GM12892 (cell line): ENCODE measurements around the gene PTAR1.
A peak's percentile ranks its signal among the peaks of the same experiment; 100 is the strongest.

Source experiments
- DNase-seq: peaks from one replicate; pipeline ENCODE4 v3.0.0; 2011; ENCODE audit not compliant: insufficient read length
- FAIRE-seq: peaks from 2 replicates; lab custom pipeline; 2011; peaks lifted over from hg19 to GRCh38; lab: Jason Lieb, UNC
- POLR2A ChIP-seq: IDR thresholded peaks from 2 replicates; pipeline ENCODE4 v1.6.1; 2011; ENCODE audit warnings: low read depth, low read length, control low read depth
- POLR2AphosphoS5 ChIP-seq: IDR thresholded peaks from 2 replicates; pipeline ENCODE4 v1.6.1; 2011; ENCODE audit warnings: low read depth, low read length, control low read depth
- TAF1 ChIP-seq: IDR thresholded peaks from 2 replicates; pipeline ENCODE4 v1.6.1; 2011; ENCODE audit warnings: low read depth, mild to moderate bottlenecking, control low read depth, low read length, borderline replicate concordance

The PTAR1 gene

DNA sequence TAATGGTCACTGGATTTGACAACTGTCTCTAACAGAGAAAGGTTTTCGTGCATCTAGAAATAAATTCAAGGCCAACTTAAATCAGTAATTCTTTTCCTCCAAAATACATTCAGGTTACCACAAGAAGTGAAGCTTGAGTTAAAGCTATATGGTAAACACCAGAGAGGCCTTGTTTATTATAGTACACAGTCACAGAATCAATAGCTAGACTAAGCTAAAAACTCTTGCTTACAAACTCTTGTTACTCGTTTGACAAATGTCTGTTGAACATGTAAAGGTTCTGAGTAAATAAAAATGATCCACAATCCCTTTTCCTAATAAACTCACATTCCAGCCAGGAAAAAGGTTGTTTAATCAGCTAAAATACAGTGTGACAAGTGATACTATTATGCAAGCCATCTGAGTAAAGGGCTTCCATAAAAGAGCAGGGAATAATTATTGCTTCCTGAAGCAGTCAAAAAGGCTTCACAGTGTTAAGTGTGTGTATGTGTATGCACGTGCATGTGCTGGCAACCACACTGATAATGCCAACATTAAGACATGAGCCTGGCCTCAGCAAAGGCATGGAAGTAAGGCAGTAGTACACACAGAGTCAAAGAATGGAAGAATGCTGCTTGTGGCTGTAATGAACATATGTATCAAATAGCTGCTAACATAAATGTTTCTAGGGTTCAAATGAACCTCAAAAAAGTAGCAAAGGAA lies 12.8 kb downstream of the PTAR1 start:
- no peak for DNase-seq
- FAIRE-seq = no peak
- TF ChIP-seq POLR2AphosphoS5 (no peak), TAF1 (no peak), POLR2A (no peak)

DNA sequence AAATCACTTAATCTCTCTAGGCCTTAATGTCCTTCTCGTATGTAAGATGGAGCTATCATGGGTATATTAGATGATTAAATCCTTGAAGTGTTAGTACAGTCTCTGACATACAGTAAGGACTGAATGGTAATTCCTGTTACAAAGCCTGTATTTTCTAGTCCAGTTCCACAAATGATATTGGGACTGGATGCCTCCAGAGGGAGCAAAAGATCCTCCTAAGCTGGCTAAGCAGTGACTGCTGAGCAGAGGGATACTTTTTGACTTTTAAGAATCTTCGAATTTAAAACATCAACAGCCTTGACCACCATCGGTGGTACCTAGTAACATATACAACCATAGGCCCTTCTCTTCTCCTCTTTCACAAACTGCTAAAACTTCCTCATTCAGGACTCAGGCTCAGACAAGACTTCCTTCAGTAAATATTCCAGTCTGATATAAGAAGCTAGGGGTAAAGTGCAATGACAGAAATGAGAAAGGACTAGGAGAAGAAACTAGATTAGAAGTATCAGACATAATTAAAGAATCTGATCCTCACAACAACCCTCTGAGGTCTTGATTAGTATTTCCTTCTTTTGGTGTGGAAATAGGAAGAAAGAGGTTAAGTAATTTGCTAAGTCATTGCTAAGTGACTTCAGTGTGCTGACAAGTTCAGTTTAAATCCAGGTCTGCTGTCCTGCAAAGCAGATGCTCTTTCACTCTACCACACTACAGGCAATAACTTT lies 13.9 kb downstream of the PTAR1 start:
- no peak for DNase-seq
- TF ChIP-seq POLR2A (no peak), TAF1 (no peak), POLR2AphosphoS5 (no peak)
- no peak for FAIRE-seq

DNA sequence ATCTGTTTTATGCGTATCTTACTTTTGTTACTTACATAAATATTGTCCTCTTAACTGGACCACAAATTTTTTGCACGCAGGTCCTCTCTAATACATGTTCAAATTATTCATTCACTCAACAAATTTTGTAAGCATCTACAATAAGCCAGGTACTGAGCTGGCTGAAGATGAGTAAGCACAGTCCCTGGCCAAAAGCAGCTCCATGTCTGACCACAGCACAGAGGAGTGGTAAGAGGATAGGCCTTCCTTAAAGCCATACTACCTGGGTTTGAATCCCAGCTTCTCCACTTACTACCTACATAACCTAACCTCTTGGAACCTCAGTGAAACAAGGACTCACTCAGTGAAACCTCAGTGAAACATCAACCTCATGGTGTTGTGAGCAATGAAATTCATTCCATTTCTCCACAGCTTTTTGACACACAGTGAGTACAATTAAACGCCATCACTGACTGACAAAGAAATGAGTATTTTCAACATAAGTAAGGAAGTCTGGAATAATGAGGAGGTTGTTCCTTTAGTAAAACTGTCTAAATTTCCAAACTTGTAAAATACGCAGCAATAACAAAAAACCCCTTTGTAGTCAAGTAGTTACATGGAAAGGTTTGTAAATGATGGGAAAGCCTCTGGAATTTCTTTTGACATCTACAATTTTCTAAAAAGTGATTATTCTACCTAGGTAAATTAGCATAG lies 15.0 kb downstream of the PTAR1 start:
- FAIRE-seq (peak; percentile 30), DNase-seq (no peak)
- TF ChIP-seq POLR2AphosphoS5 = no peak
- no peak for TF ChIP-seq TAF1
- TF ChIP-seq POLR2A = no peak

DNA sequence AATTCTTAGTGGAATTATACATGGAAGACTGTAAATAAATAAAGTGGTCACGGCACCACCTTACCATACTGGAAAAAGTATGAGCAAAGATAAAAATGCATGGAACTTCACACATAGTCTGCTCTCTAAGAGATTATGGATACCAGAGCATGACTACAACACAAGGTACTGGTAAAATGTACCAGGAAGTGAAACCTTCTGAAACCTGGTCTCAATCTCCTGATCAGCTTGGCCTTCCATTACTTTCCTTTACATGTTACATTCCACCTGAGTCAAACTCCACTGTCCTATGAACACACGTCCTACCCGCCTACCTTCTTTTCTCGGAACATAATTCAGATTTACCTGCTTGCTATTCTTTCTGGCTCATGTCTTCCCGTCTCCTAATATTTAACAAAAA lies 15.9 kb downstream of the PTAR1 start:
- DNase-seq (no peak), FAIRE-seq (peak; percentile 48)
- TF ChIP-seq POLR2A (no peak), POLR2AphosphoS5 (no peak)

DNA sequence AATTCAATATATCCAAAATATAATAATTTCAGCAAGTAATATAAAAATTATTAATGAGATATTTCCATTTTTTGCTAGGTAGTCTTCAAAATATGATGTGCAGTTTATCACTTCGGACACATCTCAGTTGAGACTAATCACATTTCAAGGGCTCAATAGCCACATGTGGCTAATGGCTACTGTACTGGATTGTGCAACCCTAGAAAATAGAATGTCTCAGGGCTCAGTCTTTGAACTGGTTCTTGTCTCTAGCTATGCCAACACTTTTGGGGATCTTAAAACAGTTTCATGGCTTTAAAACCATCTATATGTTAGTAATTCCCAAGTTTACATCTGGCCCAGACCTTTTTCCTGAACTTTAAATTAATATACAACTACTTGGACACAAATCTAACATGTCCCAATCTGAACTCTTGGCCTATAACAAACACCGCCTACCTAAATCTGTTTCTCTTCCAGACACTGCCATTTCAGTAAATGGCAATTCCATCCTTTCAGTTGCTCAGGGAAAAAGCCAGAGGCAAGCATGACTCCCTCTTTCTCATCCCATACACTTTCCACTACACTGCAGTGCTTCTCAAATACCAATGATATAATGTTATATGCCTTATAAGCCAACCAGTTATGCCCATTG lies 18.8 kb downstream of the PTAR1 start:
- FAIRE-seq = no peak
- TF ChIP-seq TAF1 (no peak), POLR2A (no peak), POLR2AphosphoS5 (no peak)
- no peak for DNase-seq

DNA sequence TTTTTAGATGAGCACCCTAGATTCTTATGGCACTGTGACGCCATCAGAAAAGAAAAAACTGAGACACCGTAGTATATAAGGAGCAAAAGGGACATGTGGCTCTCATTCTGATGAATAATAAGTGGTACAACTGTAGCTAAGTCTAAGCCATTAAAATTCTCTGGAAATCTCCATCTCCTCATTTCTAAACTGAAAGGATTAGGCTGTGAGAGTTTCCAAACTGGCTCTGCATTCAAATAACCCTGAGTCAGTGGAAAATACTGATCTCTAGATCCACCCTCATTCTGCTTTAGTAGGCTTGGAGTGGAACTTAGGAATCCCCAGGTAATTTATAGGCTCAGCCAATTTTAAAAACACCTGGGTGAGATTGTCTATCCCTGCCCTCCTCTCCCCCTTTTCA lies 28.5 kb downstream of the PTAR1 start:
- FAIRE-seq (no peak), DNase-seq (no peak)
- no peak for TF ChIP-seq POLR2AphosphoS5
- TF ChIP-seq TAF1 = no peak
- TF ChIP-seq POLR2A = no peak

DNA sequence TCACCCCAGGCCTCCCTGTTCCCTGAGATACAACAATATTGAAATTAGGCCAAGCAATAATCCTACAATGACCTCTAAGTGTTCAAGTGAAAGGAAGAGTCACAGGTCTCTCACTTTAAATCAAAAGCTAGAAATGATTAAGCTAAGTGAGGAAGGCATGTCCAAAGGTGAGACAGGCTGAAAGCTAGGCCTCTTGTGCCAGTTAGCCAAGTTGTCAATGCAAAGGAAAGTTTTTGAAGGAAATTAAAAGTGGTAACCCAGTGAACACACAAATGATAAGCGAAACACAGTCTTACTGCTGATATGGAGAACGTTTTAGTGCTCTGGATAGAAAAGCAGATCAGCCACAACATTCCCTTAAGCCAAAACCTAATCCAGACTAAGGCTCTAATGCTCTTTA lies 39.8 kb downstream of the PTAR1 start:
- TF ChIP-seq POLR2AphosphoS5 (no peak), TAF1 (no peak), POLR2A (no peak)
- DNase-seq = no peak
- no peak for FAIRE-seq

DNA sequence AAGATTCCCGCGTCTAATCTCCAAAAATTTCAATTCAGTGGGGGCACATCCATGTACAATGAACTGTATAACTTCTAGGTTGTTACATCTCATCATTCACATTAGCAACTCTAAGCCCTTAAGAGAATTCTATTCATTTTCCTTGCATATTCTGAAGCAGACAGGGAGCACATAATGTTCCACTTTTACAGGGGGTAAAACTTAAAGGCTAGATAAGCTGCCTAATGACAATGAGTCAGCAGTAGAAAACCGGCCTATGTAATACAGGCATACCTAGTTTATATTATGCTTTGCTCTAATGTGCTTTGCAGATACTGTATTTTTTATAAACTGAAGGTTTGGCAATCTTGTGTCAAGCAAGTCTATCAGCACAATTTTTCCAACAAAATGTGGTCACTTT lies 40.4 kb downstream of the PTAR1 start:
- DNase-seq = no peak
- FAIRE-seq = no peak
- TF ChIP-seq POLR2AphosphoS5 (no peak), POLR2A (no peak), TAF1 (no peak)

DNA sequence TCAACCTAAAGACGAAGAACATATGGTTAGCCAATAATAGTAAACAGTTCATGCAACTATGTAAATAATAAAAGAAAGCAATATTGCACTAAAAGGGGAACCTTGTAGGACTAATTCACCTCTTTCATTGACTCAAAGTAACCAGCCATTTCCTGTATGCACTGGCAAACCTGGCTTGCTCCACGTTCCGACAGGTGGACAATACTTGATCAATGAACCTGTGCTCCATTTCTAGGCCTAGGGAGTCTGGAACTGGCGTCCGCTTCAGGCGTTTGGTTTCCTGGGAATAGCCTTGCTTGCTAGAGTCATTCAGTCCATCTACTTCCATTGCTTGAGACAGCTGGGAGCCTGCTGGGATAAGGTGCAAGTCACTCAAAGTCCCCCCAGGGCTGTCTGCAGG lies 41.6 kb downstream of the PTAR1 start:
- FAIRE-seq = no peak
- DNase-seq = no peak
- TF ChIP-seq POLR2A (no peak), TAF1 (no peak), POLR2AphosphoS5 (no peak)

DNA sequence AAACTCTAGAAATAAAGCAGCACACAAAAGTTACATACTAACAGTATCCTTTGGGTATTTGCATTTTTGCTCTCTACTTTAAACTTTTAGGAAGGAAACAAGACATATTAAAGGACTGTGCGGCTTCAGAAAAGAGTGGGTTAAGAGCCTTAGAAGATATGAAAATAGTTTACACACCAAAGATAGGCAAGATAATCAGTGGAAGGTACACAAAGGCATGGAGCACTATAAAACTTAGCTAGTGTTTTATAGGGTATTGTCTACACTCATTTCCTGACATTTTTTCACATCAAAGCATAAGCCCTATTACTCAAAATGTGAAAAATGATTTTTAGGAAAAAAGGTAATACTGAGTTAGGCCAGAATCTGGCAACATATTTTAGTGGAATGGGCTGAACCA lies 44.0 kb downstream of the PTAR1 start:
- TF ChIP-seq POLR2A (no peak), TAF1 (no peak), POLR2AphosphoS5 (no peak)
- DNase-seq = no peak

DNA sequence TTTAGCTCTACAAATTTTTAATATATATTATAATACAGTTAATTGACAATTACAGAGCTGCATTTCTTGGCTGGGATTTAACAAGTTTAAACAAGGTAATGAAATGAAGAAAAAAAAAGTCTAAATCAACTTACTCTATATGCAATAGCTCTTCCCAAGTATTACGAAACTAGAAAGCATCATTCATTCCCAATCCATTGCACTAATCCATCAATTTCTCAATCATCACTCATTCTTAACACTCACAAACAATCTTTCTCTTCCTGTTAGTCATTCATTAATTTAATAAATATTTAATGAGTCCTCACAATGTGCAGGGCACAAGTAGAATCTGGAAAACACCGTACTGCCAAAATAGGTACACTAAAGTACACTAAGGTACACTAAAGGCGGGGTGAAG lies 44.7 kb downstream of the PTAR1 start:
- DNase-seq (no peak), FAIRE-seq (no peak)
- no peak for TF ChIP-seq POLR2A
- TF ChIP-seq POLR2AphosphoS5 = no peak
- no peak for TF ChIP-seq TAF1

More for the DNA sequence above, 44.0 kb downstream of the PTAR1 start:
- FAIRE-seq = no peak
